HG03575 (cell line): ENCODE results near the gene C4orf51.

Experiments used
- ATAC-seq: cut with Tn5 transposase; IDR thresholded peaks from one replicate; pipeline ENCODE4 v1.9.1; 2021; ENCODE audit not compliant: unreplicated experiment, insufficient number of reproducible peaks, low FRiP score; ENCODE audit errors: extremely low read depth

C4orf51 gene

DNA sequence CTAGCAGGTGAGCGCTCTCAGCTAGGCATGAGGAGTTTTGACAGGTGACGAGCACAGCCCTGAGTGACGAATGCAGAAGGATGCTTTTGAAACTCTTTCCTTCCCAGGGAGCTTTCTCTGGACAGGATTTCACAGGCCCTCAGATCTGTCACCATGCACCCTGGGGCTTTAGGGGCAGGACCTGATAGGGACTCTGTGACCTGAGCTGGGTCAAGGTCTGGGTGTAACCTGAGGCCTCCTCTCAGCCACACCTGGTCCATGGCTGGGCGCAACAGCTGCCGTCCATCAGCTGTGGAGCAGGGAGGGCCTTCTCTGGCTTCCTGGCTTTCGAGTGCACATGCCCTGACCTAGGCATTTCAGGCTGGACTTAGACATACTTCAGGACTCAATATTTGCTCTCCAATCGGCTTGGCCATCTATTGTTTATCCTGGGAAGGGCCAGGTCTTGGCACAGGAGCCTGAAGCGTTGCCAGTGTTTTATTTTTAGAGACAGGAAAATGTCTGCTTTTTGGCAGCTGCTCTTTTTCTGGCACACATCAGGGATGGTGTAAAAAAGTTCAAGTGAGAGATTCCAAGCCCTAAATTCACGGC, 56.4 kb downstream of the C4orf51 start:
- ATAC-seq, result no peak

- ATAC-seq, result no peak
Measured at GRCh38 chr4:145739845-145740244, 59.9 kb downstream of the C4orf51 start.

- ATAC-seq, result no peak
Measured at GRCh38 chr4:145740806-145741205, 60.9 kb downstream of the C4orf51 start.

DNA sequence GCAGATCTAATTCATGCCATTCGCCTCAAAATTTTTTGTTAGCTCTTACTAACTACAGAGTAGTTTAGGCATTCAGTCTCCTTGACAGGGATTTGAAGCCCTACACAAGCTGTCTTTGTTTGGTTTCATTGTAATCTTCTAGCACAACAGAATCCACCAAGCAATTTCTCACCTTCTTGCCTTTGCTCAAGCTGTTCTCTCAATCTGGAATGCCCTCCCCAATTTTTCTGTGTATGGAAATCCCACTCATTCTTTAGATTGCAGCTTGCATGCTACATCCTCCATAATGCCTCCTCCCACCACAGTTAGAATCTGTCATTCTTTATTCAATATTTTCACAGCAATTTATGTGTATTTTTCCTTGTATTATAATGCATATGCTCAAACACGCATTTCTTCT, 63.7 kb downstream of the C4orf51 start:
- ATAC-seq, result no peak

GRCh38 chr4:145755802-145756201, 75.9 kb downstream of the C4orf51 start:
- ATAC-seq, result no peak

DNA sequence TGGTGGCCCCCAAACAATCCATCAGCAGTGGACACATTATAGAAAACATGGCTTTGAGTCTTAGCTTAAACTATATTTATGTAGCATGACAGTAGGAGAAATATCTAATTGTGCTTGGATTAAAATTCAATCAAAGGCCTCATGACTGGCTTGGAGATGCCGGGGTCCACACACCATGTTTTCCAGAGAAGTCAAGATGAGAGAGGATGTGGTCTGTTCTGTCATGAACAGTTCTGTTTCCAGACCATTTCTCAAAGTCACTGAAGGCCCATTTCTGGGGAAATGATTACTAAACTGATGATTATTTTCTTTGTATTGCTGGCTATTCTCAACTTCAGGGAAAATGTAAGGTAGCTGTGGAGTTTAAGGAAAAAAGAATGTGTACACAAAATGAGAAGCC, 76.3 kb downstream of the C4orf51 start:
- no peak for ATAC-seq

- ATAC-seq, result no peak
Measured at GRCh38 chr4:145757188-145757587, 77.2 kb downstream of the C4orf51 start.

DNA sequence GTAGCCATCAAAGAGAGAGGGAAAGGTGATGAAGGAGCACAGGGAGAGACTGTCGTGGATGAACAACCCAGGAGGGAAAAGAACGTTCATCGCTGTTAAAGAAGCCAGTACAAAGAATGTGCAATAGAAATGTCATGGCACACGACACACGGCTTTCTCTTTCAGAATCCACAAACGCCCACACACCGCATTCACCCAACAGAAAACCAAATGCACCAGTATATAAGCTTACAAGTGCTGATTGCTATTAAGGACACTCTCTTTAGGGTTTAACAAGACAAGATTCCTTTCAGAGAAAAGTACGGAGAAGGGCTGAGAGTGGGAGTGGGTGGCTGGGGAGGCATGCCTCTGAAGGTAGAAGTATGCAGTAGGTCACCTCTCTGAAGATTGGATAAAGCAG, 80.2 kb downstream of the C4orf51 start:
- no peak for ATAC-seq

- no peak for ATAC-seq
Measured at GRCh38 chr4:145760961-145761929, 81.3 kb downstream of the C4orf51 start.

DNA sequence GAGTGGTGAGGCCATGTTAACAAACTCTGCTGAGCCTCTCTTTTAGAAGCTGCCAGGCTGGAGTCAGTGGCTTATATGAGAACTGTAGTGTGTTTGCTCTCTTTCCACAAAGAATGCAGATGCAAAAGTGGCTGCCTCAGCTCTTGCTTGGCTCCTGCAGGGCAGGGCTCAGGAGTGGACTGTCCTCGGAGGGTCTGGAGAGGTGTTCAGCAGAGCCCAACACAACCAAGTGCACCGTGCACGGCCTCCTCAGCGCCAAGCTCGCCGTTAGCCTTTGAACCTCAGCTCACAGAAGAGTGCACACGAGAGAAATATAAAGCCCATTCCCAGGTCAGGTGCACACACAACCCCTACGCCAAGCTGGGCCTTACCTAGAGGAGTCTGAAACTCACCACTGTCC, 82.8 kb downstream of the C4orf51 start:
- no peak for ATAC-seq

DNA sequence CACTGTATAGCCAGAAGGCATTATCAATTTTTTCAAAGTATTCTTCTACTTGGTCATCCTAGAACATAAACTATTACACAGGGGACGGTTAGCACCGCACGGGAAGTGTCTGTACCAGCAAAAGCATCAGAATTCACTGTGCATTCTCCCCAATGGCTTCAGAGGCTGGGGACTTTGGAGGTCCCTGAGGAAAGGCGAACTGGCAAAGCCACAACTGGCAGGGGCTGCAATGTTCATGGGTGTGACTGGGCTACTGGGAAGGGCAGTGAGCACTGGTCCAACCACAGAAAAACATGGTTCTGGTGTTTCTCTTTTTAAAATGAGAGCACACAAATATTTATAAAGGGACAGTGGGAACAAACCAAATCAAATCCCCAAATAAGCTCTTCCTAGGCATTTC, 83.5 kb downstream of the C4orf51 start:
- no peak for ATAC-seq

GRCh38 chr4:145766273-145766672, 86.3 kb downstream of the C4orf51 start:
- no peak for ATAC-seq

GRCh38 chr4:145769450-145770037, 89.6 kb downstream of the C4orf51 start:
- ATAC-seq, result no peak

GRCh38 chr4:145770124-145770523, 90.2 kb downstream of the C4orf51 start:
- no peak for ATAC-seq

GRCh38 chr4:145772347-145772746, 92.4 kb downstream of the C4orf51 start:
- ATAC-seq, result no peak

DNA sequence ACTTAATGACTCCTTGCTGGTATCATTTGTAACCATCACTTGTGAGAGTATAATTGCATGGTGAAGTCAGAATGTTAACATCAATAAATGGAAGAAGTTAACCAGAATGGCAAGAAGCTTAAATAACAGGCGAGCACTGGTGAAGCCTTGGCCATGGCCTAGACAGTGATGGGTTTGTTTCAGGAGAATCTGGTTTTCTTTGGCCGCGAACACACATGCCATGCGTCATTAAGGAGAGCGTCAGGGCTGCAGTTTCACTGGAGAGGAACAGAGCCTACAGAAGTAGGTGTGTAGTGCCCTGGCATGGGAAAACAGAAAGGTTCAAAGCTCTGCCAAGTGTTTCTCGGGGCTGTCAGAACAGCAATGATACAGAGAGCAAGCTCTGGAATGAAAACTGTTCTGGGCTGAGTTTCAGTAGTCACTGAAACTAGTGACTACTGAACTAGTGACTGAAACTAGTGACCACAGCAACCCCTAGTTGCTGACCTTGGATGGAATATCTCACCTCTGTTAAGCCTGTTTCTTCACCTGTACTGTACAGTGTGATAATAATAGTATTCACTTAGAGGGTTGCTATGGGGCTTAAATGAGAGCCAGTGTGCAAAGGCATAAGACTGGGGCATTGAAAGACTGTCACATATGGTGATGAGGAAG, 93.8 kb downstream of the C4orf51 start:
- peak; percentile 89 for ATAC-seq

- ATAC-seq, result no peak
Measured at GRCh38 chr4:145774473-145774872, 94.5 kb downstream of the C4orf51 start.

DNA sequence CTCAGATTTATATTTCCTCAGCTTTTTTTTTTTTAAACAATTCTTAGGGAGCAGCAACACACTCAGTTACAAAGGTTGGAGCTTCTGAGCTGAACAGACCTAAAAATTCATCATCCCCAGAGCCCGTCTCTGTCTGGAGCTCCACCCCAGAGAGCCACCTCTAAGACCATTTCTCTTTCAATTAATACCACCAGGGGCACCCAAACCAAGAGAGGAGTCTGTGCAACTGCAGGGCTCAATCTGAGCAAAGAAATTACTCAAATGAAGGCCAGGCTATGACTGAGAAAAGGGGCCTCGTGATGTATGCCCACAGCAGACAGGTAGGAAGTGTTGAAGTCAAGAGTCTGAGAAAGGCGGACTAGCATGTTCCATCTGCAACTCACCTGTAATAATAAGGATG, 95.5 kb downstream of the C4orf51 start:
- no peak for ATAC-seq

- ATAC-seq, result no peak
Measured at GRCh38 chr4:145776208-145776607, 96.3 kb downstream of the C4orf51 start.
